ENCODE results near the gene MAP4K1. TPM values are rescaled to one million over a fixed set of nuclear protein-coding genes. Genes with fewer than 3 reads are reported as not detected.

The MAP4K1 gene
- total and polyA plus RNA-seq, 2 of the 13 experiments (the other 11 are each of a cell fraction or from before 2014, with no cell fraction given) = 0.24 to 0.89 TPM

DNA sequence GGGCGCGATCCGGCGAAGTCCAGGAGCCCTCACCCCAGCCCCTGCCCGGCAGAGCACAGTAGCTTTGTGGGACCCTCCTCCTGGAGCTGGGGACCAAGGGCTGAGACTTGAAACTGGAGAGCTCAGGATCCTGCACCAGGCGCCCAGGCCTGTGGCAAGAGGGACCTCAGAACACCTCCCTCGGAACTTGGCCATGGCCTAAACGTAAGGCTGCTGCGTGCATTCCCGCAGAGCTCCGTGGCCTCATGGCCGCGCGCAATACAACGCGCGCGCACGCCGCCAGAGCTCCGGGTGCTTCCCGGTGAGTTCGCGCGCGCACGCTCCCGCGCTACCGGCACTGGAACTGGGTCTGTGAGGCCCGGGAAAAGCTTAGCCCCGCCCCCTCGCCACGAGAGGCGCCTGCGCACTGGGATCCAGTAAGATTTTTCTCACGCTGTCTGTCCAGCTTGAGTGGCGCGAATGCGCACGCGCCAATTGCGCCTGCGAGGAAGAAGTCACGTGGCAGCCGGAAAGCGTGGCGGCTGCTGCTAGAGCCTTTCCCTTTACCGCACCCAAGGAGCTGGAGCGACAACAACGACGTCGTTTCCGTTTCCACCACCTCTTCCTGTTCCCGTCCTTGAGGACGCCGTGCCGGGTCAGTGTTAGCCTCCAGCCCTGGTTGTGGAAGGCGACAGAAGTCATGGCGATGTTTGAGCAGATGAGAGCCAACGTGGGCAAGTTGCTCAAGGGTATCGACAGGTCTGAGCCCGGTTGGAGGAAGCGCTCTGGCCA lies 1.0 kb upstream of the MAP4K1 start, which contains the start of gene EIF3K (continued):
- TF ChIP-seq LRRFIP1 (CRISPR knock-in tag; conservative IDR thresholded peaks at IDR 0.05) (no peak), IKZF4 (CRISPR knock-in tag; IDR thresholded peaks at IDR 0.05; ENCODE audit: borderline replicate concordance, low read depth, not compliant biosample characterization) (no peak), GABPA (IDR thresholded peaks at IDR 0.05; ENCODE audit: low read depth, low read length) (peak; percentile 95), GABPA (CRISPR knock-in tag; IDR thresholded peaks at IDR 0.05; ENCODE audit: low read depth) (peak; percentile 99), KAT8 (CRISPR knock-in tag; IDR thresholded peaks at IDR 0.05) (peak; percentile 98), GLI4 (CRISPR knock-in tag; IDR thresholded peaks at IDR 0.05; ENCODE audit: borderline replicate concordance) (no peak), HNRNPUL1 (IDR thresholded peaks at IDR 0.05; ENCODE audit: low read depth, low read length) (no peak), ZNF792 (CRISPR knock-in tag; IDR thresholded peaks at IDR 0.05) (peak; percentile 69; the same call in 1 of the 2 replicates), ZNF292 (CRISPR knock-in tag; IDR thresholded peaks at IDR 0.05; ENCODE audit: borderline replicate concordance, low read depth) (no peak), PITX1 (CRISPR knock-in tag; IDR thresholded peaks at IDR 0.05) (peak; percentile 70; the same call in 1 of the 2 replicates), TAF15 (IDR thresholded peaks at IDR 0.05; ENCODE audit: low read depth, low read length, poor library complexity, severe bottlenecking) (no peak), FOXA1 (IDR thresholded peaks at IDR 0.05) (no peak), FOXA1 (CRISPR knock-in tag; IDR thresholded peaks at IDR 0.05) (no peak; the same call in 1 of the 2 replicates), NCOR1 (IDR thresholded peaks at IDR 0.05; ENCODE audit: borderline replicate concordance, low read length) (no peak), ZNF607 (CRISPR knock-in tag; IDR thresholded peaks at IDR 0.05; ENCODE audit: borderline replicate concordance) (peak; percentile 70; the same call in 1 of the 2 replicates), TFE3 (CRISPR knock-in tag; IDR thresholded peaks at IDR 0.05) (peak; percentile 86), ZNF749 (CRISPR knock-in tag; IDR thresholded peaks at IDR 0.05; ENCODE audit: borderline replicate concordance) (peak; percentile 56; the same call in 1 of the 2 replicates), ZNF460 (CRISPR knock-in tag; IDR thresholded peaks at IDR 0.05; ENCODE audit: borderline replicate concordance) (no peak), FOXJ3 (CRISPR knock-in tag; IDR thresholded peaks at IDR 0.05; ENCODE audit: borderline replicate concordance) (no peak), ZNF782 (CRISPR knock-in tag; IDR thresholded peaks at IDR 0.05; ENCODE audit: borderline replicate concordance) (no peak)
- TF ChIP-seq, protein P1, sequence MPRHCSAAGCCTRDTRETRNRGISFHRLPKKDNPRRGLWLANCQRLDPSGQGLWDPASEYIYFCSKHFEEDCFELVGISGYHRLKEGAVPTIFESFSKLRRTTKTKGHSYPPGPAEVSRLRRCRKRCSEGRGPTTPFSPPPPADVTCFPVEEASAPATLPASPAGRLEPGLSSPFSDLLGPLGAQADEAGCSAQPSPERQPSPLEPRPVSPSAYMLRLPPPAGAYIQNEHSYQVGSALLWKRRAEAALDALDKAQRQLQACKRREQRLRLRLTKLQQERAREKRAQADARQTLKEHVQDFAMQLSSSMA (CRISPR knock-in tag; IDR thresholded peaks at IDR 0.05) = no peak
- TF ChIP-seq, protein P2, sequence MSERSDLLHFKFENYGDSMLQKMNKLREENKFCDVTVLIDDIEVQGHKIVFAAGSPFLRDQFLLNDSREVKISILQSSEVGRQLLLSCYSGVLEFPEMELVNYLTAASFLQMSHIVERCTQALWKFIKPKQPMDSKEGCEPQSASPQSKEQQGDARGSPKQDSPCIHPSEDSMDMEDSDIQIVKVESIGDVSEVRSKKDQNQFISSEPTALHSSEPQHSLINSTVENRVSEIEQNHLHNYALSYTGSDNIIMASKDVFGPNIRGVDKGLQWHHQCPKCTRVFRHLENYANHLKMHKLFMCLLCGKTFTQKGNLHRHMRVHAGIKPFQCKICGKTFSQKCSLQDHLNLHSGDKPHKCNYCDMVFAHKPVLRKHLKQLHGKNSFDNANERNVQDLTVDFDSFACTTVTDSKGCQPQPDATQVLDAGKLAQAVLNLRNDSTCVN (CRISPR knock-in tag; IDR thresholded peaks at IDR 0.05; ENCODE audit: borderline replicate concordance) = no peak; the same call in 1 of the 2 replicates
- TF ChIP-seq, protein P3, sequence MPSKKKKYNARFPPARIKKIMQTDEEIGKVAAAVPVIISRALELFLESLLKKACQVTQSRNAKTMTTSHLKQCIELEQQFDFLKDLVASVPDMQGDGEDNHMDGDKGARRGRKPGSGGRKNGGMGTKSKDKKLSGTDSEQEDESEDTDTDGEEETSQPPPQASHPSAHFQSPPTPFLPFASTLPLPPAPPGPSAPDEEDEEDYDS (CRISPR knock-in tag; IDR thresholded peaks at IDR 0.05) = peak; percentile 39; the same call in 1 of the 2 replicates

All from HepG2 (cell line).